GM19239 (cell line): Measurements from ENCODE around the gene LYSMD4.
"Not testable (repeated sequence)": the region's sequence is repeated elsewhere in the genome, so short reads cannot be mapped to it uniquely, and the experiment has no call there.

Experiments
- DNase-seq: peaks from one replicate; pipeline ENCODE4 v3.0.0; 2011; ENCODE audit warnings: low spot score; ENCODE audit not compliant: insufficient read length
- FAIRE-seq: peaks from 2 replicates; lab custom pipeline; 2011; peaks lifted over from hg19 to GRCh38; lab: Jason Lieb, UNC

LYSMD4 gene

GRCh38 chr15:99733268-99734039 lies at the start of gene LYSMD4:
LYSMD4 (minus strand) TSS chr15:99733437; CDS start chr15:99731999, 1,438 bp downstream.
- FAIRE-seq (peak; percentile 94), DNase-seq (peak; percentile 97)

GRCh38 chr15:99782029-99782428 lies 48.8 kb upstream of the LYSMD4 start:
- not testable (repeated sequence) for DNase-seq, FAIRE-seq

DNA sequence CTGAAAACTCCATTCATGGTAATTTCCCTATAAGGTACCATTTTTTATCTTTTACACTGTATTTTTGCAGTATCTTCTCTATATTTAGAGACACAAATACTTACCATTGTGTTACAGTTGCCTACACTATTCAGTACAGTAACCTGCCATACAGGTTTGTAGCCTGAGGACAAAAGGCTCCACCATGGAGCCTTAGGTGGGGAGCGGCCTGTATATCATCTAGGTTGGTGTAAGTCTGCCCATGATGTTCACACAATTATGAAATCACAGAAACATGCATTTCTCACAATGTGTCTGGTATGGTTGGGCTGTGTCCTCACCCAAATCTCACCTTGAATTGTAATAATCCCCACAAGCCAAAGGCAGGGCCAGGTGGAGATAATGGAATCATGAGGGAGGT lies 43.9 kb upstream of the LYSMD4 start:
- no peak for FAIRE-seq
- no peak for DNase-seq

DNA sequence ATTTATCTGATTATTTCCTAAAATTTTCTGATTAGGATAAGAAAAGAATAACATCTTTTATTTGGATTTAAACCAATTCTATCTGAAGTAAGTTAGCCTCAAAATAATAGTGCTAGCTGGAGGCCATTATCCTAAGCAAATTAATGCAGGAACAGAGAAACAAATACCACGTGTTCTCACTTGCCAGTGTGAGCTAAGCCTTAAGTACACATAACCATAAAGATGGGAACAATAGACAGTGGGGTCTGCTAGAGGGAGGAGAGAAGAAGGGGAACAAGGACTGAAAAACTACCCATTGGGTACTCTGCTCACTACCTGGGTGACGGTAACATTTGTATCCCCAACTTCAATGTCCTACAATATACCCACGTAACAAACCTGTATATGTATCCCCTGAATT lies 31.3 kb upstream of the LYSMD4 start:
- no peak for DNase-seq
- no peak for FAIRE-seq

GRCh38 chr15:99763827-99764226 lies 30.6 kb upstream of the LYSMD4 start:
- no peak for DNase-seq
- FAIRE-seq: no peak

DNA sequence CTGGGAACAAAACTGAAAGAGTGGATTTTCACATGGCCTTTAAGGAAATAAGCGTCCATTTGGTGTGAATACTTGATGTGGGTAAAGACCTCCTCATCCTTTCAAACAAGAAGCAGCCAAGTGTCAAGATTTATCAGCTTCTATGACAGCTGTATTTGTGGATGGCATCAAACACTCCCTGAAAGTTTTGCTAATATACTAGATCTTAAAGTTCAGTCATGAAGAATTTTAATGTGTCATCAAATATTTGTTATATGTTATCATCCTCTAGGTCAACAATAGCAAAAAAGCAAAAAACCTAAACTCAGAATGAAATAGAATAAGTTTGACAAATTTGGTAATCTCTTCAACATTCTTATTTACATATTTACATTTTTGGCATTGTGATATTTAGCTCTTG lies 29.1 kb upstream of the LYSMD4 start:
- FAIRE-seq (no peak), DNase-seq (no peak)

GRCh38 chr15:99755692-99756409 lies 22.6 kb upstream of the LYSMD4 start:
- FAIRE-seq (peak; percentile 91), DNase-seq (peak; percentile 53)

- no peak for FAIRE-seq
These were observed 19.8 kb upstream of the LYSMD4 start for GRCh38 chr15:99753066-99753465.

GRCh38 chr15:99752556-99752955 lies 19.3 kb upstream of the LYSMD4 start:
- no peak for DNase-seq
- FAIRE-seq: no peak

More at GRCh38 chr15:99753066-99753465, 19.8 kb upstream of the LYSMD4 start:
- DNase-seq: no peak

DNA sequence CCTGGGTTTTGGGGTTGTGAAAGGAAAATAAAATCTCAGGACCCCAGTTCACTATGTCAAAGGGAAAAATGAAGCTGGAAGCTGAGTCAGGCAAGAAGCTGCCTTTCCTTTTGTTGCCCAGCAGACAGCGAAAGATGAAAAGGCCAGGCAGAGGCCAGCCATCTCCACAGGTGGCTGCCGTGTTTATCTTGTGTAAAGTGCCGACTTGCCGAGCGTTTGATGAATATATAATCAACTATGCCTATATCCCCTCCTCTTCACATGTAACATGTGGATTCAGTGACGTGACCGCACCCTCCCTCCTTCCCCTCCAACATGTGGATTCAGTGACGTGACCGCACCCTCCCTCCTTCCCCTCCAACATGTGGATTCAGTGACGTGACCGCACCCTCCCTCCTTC lies 17.1 kb upstream of the LYSMD4 start:
- not testable (repeated sequence) for FAIRE-seq, DNase-seq

DNA sequence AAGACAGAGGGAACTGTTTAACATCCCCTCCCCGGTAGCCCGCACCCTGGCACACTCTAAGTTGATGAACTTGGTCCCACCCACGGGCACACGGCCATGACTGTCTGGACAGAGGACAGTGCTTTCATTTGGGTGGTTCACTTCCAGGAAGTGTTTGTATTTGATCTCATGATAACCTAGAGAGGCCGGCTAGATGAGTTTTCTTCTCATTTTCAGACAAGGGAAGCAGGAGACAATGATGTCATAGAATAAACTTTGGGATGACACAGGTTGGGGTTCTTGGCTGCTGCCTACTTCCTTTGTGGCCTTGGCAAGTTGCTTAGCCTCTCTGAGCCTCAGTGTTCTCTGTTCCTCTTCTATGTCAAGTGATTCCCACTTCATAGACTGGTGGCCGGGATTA lies 16.1 kb upstream of the LYSMD4 start:
- DNase-seq: no peak
- no peak for FAIRE-seq

DNA sequence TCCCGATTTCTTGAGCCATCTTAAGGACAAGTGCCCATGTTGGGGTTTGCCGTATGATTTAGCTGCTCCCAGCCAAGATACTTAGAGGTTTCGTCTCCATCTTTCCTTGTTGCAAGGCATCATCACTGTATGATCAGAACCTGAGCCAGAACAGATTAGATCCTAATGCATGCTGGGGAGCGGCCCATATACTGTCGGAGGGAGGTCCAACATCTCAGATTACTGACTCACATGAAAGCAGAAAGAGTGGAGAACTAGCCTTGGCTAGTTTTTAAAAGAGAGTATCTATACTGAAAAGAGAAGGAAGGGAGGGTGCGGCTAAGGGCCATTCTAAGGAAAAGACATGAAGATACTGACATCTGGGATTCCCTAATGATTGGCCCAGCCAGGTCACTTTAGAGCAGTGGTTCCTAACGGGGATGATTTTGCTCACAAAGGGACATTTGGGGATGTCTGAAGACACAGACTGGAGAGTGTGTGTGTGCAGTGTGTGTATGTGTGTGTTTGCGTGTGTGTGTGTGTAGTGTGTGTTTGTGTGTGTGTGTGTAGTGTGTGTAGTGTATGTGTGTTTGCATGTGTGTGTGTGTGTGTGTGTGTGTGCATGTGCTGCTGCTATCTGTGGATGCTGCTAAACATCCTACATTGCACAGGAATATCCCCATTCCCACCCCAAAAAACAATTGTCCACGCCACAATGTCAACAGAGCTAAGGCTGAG lies 12.3 kb upstream of the LYSMD4 start:
- FAIRE-seq (no peak), DNase-seq (no peak)

DNA sequence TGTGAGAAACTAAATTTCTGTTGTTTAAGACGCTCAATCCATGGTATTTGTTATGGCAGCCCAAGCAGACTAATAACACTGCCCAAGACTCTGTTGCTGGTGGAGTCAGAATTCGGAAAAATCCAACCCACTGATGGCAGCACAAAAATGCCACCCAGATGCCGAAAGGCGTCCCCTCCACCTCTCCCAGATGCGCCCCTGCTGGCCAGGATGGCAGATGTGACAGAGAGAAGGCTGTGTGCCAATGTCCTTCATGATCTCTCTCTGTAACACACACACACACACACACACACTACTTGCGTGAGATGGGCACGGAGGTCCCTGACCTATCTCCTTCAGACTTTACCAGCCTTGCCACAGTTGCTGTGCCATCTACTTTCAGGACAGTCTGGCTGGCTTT lies 10.9 kb upstream of the LYSMD4 start:
- no peak for FAIRE-seq
- DNase-seq: no peak

GRCh38 chr15:99741835-99742234 lies 8.6 kb upstream of the LYSMD4 start:
- FAIRE-seq (no peak), DNase-seq (no peak)

- FAIRE-seq (no peak), DNase-seq (no peak)
These were observed 5.0 kb upstream of the LYSMD4 start for GRCh38 chr15:99738021-99738847.

- FAIRE-seq: no peak
- DNase-seq: no peak
These were observed 3.5 kb upstream of the LYSMD4 start for GRCh38 chr15:99736702-99737101.

DNA sequence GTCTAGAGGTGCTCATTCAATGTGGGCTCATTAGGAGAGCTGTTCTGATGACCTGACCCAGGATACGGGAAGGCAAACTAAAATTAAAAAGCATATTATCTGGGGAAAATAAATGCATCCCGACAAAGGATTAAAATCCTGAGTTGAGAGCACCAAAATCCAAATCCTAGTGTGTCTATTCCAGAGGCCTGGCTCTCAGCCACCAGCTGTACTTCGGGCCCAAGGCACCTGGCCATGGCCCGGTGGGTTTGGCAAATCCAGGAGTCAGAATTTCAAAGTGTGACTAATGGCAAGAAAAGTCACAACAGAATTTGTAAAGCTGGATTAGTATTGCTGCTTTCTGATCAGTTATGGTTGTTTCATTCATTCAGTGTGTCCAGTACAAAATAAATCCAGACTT lies 2.6 kb upstream of the LYSMD4 start:
- FAIRE-seq (no peak), DNase-seq (no peak)

- FAIRE-seq (no peak), DNase-seq (no peak)
These were observed 1.3 kb upstream of the LYSMD4 start for GRCh38 chr15:99734575-99734974.

DNA sequence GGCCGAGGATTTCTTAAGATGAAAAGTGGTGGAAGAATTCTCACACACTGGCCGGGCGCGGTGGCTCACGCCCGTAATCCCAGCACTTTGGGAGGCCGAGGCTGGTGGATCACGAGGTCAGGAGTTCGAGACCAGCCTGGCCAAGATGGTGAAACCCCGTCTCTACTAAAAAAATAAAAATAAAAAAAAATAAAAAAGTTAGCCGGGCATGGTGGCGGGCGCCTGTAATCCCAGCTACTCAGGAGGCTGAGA lies 729 bp upstream of the LYSMD4 start:
- not testable (repeated sequence) for DNase-seq, FAIRE-seq

GRCh38 chr15:99732751-99733267 lies 428 bp downstream of the LYSMD4 start:
- no peak for FAIRE-seq

More at GRCh38 chr15:99732751-99733267, 428 bp downstream of the LYSMD4 start:
- no peak for DNase-seq
